GM21529 (cell line): ENCODE measurements around the gene FICD.

ENCODE experiments used
- ATAC-seq: cut with Tn5 transposase; IDR thresholded peaks from one replicate; pipeline ENCODE4 v1.9.1; 2021; ENCODE audit not compliant: unreplicated experiment

The FICD gene

DNA sequence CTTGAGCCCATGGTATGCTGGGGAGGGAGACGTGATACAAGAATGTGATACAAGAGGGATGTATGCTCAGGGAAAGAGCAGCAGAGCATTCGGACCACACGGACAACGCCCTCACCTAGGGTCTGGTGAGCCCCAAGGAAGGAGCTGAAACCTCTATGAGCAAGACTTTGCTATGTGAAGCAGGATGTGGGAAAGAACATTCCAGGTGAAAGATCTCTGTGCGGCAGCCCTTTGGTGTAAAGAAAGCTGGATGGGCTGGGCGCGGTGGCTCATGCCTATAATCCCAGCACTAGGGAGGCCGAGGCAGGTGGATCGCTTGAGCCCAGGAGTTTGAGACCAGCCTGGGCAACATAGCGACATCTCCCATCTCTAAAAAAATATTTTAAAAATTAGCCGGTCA, 16.9 kb upstream of the FICD start:
- no peak for ATAC-seq

DNA sequence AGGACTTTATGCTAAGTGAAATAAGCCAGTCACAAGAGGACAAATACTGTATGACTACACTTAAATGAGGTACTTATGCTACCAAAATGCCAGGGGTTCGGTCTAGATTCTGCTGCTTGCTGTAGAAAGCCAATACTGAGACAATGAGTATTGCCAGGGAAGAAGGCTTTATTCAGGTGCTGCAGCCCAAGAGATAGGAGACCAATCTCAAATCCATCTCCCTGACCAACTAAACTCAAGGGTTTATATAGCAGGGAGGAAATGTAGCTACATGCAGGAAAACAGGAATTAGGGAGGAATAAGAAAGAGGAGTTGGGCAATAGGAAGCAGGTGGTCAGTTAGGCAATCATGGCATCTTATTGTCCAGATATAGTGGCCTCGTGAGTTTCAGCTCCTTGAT, 12.2 kb upstream of the FICD start:
- ATAC-seq = no peak

DNA sequence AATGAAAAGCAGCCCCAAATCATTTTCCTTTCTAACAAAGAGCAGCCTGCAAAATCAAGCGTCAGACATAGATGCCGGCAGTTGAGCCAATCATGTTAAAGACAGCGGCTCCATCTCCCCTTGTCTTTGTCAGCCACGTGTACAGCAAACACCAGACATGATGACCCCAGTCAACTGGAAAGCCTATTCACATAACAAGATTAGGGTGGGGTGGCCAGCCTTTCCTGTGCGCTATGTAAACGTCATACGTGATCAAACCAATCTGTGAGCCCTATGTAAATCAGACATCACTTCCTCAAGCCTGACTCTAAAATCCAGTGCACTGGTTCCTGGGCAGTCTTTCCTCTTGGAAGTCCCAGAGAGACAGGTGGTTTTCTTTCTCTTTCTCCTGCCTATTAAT, 9.9 kb upstream of the FICD start:
- ATAC-seq = no peak

DNA sequence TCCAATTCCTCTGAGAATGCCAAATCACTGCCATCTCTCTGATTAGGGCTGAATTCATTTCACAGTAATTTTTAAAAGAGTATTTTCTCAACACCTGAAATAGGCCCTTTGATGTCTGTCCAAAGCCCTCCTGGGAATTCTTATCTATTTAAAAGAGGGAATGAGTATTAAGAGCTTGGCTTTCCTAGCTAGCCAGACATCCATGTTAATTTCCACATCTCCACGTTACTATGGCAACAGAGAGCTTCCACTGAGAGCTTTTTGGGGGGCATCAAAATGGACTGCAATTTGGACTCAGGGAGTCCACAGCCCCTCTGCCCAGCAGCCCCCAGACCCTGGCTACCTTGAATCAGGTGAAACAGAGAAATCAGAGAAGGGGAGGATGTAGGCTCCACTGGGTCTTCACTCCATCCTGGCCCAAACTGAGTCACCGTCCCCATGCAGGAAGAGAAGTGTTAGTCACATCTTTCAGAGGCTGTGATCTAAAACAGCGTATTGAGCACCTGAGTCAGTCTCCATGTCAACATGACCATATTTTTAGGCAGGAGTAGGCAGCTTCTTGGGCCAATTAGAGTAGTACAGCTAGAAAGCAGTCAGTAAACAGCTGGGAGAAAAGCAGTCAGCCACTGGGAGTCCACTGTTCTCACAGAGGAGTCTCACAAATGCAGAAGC, 7.0 kb upstream of the FICD start:
- no peak for ATAC-seq

DNA sequence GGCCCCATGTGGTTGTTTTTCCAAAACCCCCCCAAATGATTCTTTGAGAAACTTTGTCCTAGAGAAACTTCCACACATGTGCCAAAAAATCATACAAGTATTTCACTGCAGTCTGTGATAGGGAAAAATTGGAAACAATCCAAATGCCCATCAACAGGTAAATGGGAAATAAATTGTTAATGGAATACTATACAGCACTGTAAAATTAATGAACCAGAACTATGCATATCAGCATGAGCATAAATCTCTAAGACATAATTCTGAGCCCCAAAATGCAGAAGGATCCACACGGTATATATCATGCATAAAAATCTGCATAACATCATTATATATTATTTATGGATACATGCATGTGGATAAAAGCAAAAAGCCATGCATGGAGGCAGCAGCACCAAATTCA, 5.3 kb upstream of the FICD start:
- ATAC-seq = no peak

DNA sequence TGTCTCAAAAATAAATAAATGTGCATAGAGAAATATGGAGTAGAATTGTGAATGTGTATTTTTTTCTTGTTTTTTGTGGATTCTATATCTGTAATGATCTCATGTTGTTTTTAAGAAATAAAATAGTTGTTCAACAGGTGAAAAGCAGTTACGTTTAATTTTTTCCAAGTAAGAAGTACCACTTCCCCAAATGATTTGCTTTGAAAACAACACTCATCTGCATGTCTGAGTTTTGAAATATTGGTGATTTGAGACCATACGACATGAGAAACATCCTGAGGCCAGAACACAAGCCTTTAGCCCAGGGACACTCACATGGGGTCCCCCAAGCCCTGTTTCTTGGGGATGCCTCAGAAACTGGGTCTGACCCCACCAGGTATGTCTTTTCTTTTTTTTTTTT, 4.2 kb upstream of the FICD start:
- ATAC-seq = no peak

DNA sequence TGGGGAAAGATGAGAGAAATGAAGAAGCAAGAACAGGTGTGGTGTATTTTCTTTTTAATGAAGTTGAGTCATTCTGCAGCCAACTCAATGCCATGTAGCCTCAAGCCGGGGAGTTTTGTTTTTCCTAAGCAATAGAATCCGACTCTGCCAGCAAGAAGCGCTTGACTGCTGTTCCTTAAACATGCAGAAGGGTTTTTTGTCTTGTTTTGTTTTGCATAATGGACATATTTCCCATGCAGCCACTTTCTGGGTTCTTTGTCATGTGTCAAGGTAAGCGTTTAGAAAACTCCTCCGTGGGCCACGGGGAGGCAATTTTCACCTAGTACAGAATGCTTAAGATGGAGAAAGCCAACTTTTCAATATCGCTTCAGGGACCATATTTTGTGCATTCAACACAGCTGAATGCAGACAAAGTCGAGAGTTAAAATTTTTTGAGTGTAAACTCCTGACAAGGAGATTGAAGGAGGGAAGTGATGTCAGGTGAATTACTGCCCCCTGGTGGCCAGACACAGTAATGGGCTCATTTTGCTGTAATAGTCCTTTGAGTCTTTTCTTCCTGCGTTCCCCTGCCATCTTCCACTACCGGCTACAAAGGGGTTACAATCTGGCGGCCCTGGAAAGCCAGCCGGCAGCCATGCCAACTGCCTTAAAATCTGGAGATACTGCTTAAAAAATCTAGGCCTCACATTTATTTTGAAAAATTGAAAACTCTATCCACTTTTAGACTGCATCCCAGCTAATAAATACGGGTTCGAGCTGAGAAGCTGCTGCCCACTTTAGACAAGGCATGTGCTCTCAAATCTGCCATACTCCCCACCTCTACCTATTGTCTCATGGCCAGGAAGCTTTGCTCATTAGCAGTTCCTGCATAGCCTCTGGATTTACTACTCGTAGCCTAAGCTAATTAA, 3.2 kb upstream of the FICD start:
- ATAC-seq = peak; percentile 31

DNA sequence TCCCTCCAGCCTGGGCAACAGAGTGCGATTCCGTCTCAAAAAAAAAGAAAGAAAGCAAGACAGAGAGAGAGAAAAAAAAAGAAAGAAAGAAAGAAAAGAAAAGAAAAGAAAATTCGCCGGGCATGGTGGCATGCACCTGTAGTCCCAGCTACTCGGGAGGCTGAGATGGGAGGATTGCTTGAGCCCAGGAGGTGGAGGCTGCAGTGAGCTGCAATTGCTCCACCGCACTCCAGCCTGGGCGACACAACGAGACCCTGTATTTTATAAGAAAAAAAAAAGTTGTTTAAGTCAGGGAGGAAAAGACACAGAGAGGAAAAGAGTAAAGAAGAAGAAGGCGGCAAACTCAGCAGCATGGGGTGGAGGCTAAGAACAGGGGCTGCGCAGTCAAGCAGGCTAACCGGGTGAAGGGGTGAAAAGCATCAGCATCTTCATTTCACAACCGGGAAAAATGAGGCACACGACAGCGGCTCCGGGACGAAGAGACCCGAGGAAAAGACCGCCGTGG, 557 bp upstream of the FICD start:
- peak; percentile 1 for ATAC-seq

DNA sequence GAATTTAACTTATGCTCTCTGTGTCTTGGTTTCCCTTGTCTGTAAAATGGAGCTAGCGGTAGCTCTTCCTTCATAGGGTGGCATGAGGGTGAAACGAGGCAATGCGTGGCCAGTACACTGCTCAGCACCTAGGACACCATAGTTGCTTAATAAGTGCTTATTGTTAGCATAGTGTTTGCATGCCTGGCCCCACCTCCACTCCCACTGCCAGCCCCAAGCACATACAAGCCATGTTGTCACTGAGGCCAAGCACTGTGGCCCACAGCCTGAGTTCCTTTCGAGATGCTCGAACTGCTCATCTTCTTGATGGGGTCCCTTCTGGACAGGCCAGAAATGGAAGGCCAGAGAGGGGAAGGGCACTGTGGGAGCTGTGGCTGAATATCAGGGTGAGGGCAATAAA, 839 bp downstream of the FICD start:
- ATAC-seq = no peak

DNA sequence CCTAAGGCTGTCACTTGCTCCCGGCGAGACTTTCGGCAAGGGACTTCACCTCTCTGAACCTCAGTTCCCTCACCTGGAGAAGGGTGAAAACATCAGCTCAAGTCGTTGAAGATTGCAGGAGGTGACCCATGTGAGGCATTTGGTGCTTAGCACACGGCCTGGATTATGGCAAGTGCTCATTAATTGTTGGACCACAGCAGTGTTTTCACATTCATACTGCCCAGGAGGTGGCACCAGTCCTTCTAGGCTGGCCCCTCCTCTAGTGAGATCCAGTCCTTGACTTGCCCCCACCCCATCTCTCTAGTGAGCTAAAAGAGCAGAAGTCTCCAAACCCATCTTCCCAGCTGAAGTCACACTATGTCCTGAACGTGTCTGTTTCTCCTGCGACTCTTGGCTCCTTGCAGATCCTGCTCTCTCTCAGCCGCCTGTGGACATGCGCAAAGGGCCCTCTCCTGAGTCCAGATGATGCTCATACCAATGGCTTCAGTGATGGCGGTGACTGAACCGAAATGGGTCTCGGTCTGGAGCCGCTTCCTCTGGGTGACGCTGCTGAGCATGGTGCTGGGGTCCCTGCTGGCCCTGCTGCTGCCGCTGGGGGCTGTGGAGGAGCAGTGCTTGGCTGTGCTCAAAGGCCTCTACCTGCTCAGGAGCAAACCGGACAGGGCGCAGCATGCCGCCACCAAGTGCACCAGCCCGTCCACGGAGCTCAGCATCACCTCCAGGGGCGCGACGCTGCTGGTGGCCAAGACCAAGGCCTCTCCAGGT, 1.6 kb downstream of the FICD start:
- ATAC-seq = no peak

DNA sequence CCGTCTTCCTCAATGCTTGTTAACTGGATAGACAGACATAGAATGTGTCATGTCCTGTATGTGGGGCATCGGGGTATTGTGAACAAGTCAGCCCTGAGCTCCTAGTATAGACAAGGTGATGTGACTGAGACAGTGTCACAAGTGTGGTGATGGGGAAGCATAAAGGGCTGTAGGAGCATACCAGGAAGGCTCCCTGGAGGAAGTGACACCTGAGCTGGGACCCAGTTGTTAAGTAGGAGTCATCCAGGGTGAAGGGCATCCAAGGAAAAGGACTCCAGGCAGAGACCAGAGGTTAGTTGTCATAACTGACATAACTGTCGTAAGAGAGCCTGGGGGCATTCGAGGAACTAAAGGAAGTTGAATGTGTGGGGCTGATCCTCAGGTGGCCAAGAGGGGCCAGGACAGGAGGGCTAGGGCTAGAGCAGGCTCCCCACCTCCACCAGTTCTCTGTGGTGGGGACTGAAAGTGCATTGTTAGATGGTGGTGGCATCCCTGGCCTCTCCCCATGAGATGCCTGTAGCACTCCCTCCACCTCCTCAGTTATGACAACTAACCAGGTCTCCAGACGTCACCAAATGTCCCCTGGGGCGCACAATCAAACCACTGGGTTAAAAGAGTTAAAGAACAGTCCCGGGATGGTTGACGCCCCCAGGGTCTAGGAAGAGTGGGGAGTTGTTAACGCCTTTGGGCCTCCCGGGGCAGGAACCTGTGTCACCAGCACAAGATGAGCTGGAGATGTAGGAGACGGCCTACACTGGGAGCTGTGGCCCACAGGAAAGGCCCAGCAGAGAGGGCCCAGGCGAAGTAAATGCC, 2.4 kb downstream of the FICD start:
- no peak for ATAC-seq

DNA sequence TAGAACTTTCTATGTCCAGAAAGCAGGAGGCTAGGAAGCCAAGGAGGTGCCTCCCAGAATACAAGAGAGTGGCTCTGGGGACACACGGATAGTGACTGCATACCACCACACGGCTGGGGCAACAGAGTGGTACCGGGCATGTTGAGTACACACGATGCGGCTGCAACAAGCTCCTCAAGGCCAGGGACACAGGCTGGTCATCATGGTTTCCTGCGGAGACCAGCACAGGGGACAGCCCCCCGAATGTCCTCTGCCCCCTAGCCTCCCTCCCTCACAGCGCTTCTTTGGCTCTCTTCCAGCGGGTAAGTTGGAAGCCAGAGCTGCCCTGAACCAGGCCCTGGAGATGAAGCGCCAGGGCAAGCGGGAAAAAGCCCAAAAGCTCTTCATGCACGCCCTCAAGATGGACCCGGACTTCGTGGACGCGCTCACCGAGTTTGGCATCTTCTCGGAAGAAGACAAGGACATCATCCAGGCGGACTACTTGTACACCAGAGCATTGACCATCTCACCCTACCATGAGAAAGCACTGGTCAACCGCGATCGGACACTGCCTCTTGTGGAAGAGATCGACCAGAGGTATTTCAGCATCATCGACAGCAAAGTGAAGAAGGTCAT, 3.1 kb downstream of the FICD start:
- ATAC-seq = no peak

DNA sequence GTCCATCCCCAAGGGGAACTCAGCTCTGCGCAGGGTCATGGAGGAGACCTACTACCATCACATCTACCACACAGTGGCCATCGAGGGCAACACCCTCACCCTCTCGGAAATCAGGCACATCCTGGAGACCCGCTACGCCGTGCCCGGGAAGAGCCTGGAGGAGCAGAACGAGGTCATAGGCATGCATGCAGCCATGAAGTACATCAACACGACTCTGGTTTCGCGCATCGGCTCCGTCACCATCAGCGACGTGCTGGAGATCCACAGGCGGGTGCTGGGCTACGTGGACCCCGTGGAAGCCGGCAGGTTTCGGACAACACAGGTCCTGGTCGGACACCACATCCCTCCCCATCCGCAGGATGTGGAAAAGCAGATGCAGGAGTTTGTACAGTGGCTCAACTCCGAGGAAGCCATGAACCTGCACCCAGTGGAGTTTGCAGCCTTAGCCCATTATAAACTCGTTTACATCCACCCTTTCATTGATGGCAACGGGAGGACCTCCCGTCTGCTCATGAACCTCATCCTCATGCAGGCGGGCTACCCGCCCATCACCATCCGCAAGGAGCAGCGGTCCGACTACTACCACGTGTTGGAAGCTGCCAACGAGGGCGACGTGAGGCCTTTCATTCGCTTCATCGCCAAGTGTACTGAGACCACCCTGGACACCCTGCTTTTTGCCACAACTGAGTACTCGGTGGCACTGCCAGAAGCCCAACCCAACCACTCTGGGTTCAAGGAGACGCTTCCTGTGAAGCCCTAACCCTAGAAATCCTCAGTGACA, 3.8 kb downstream of the FICD start:
- no peak for ATAC-seq

DNA sequence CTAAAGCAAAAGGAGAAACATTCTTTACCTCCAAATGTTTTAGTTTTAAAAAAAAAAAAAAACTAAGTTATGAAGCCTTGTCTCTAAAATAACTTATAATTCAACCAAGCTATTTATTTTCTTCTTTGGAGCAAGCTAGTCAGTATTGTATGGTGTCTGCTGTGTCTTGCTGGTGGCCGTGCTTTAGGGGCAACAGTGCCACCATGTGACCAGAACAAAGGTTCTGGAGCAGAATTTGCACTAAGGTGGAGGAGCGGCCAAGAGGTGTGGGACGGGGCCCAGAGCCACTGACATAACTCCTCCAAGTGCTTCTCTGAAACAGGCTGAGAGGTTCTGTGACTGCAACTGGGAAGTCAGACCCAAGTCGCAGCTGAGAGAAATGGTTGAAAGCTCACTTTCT, 4.5 kb downstream of the FICD start:
- ATAC-seq = no peak

DNA sequence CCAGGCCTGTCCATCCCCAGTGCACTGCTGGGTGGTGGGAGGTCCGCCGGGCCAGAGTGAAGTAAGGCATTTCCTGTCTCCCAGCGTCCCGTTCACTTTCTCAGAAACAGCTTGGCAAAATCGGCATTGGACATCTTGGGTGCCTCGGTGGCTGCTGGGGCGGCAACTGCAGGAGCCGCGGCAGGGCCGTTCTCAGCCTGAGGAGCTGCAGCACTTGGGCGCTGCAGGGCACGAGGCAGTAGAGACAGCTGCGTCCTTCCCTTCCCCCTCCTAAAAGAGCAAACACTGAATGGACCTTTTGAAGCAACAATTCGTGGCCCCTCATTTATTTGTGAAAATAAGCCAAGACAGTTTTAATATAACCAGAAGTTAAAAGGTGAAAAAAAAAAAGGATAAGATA, 8.3 kb downstream of the FICD start:
- ATAC-seq = no peak

DNA sequence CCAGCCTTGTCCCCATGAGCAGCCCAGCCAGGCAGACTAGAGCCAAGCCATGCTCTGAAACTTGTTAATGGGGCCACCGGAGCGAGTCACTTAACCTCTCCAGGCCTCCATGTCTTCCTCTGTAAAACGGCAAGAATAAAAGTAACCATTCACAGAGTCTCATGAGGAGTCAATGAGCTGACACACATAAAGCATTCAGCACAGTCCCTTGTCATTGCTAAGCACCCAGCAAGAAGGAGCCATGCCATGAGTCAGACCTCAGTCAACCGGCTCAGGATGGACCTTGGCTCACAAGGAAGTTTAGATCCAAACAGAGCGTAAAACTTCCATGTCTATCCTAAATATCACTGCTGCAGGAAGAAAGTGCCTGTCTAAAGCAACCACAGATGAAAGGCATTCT, 10.6 kb downstream of the FICD start:
- ATAC-seq = no peak

DNA sequence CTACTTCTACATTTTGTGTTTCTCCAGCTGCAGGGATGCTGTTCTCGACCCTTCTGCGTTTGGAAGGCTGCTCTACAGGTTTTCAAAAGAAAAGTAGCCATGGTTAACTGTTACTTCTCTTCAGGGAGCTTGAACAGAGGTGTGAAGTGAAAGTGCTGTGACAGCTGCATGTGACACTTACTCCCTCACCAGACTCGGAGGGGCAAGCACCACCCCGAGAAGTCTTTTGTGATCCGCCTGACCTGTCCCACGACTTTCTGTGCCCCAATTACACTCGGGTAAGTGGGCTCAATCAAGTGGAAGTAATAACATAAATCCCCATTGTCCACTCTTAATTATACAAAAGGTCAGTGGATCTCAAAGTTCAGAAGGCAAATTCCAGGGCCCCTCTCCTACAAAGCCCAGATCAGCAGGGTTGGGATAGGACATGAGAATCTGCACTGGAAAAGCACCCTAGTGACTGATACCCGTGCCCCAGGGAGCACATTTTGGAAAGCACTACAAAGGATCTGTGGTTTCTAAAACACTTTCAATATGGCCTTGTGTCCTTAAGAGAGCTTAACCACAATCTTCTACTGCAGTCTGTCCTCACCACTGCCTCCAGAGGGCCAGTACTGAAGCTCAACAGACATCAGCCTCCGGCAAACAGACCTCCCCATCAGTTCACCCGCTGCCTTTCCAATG, 11.5 kb downstream of the FICD start:
- ATAC-seq = no peak

DNA sequence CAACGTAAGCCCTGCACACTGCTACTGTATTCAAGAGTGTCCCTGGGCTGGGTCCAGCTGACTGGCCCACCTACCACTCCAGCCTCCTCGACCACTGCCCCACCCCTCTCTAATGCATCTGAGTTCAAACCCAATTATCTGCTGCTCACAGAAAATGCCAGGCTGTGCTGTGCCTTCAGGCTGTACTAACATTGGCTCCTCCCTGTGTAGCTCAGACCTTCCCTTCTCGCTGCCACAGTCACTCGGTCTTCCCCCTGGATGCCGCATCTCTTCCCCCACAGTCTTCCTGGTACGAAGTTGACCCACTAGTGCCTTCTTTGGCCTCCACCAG, 12.1 kb downstream of the FICD start:
- ATAC-seq = no peak

DNA sequence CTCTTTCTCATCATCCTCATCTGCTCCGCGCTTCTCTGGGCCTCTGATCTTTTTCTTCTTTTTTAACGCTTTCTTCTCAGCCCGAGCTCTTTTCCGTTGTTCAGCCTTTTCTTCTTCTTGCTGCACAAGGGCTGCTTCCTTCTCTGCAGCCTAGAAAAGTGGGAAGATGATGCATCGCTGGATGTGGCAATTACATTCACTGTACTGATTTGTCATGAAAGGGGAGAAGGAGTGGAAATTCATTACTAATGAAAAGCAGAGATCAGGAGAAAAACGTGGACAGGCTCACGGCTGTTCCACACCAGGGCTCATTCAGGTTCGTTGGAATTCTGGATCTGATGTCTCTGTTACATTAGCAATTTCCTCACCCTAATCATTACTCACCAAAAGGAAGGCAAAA, 15.1 kb downstream of the FICD start:
- ATAC-seq = no peak
